ENCODE data around the gene ELK1.
"Not testable (repeated sequence)": the region's sequence is repeated elsewhere in the genome, so short reads cannot be mapped to it uniquely, and the experiment has no call there.

ELK1 gene

GRCh38 chrX:47650164-47651042, at the start of gene ELK1:
TSS of gene ELK1 (minus strand) at chrX:47650563. CDS start at chrX:47641441, 9,122 bp downstream.
- peak; percentile 99 for DNase-seq

DNA sequence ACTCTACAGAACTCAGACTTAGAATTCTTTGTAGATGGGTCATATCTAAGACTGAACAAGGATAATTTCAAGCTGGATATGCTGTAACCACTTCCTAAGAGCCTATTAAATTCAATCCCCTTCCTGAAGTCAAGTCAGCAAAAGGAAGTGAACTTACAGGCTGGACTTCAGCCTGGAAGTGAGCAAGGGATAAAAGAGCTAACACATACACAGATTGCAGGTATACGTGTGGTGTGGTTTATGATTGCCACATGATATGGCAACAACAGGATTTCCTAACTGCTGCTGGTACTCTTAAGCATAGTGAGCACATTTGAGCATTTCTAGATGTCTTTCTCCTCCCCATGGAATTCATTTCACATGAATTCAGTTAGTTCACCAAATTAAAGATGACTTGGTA, 46.8 kb upstream of the ELK1 start:
- no peak for DNase-seq

GRCh38 chrX:47690175-47690574, 39.8 kb upstream of the ELK1 start:
- peak; percentile 4 for DNase-seq

DNA sequence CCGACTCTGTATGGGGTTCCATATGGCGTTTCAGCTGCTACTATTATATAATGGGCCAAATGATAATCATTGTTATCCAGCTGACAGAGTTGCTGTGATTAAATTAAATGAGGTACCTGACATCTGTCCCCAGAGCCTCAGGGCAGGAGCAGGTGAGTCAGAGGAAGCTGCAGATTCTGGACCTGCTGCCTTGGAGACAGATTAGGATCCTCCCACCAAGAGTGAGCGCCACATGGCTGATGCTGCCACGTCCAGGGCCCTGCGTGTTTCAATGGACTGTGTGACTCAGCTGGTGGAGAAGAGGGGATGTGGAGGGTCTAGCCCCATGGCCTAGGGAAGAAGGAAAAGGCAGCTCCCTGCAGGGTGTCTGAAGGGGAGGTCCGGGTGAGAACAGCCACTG, 36.9 kb upstream of the ELK1 start:
- peak; percentile 1 for DNase-seq

DNA sequence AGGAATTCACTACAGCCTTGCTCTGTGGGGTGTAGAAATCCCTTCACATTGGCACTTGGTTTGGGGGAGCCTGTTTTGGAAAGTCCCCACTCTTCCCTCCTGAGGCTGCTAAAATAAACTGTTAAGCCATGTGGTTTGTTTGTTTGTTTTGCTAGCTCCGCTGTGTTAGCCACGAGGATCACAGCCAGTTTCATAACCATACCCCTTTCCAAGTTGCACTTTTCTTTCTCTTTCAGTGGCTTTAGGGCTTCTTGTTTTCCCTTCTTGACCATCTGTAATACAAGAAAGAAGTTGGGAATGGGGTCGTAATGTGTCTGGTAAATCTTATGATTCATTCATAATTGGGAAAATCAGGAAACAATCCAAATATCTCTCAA, 33.5 kb upstream of the ELK1 start:
- no peak for DNase-seq

DNA sequence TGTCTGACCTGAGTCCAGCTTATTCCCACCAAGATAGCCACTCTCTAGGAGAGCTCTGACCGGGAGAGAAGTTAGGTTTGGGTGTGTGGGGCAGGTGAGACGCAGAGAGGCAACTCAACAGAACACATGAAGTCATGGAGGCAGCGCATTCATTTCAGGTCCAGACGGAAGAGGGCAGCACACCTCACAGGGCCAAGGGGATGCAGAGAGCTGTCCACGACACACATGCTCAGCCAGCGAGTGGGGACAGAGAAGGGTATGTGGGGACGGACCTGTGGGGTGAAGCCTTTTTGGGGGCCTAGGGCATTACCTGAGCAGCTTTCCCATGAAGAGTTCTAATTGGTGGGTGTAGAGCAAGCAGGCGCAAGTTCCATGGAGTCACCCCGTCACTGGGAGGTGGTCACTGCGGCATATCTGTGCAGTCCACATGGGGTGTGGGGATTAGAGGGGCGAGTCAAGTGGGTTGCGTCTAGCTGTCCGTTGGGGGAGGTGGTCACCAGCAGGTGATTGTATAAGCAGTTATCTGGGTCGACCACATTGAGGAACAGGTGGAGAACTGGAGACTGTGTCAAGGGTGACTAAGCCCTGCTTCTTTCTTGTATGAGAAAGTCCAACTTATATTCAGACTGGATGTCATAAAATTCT, 32.9 kb upstream of the ELK1 start:
- DNase-seq, result no peak

- DNase-seq, result not testable (repeated sequence)
Measured at GRCh38 chrX:47675959-47676859, 25.8 kb upstream of the ELK1 start.

DNA sequence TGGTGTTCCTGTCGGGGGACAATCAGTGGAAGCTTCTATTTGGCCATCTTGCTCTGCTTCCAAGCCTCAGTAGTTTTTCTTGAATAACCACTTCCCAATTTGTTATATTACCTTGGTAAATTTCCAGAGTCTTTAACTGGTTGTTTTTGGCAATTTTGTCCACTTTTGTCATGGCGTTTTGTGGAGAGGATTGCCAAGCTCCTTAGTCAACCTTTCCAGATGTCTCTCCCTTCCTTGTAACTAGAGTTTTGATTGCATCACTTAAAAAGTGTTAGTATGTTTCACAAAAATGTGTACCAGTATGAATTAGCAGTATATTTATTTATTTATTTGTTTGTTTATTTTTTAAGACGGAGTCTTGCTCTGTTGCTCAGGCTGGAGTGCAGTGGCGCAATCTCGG, 24.4 kb upstream of the ELK1 start:
- DNase-seq, result no peak

- DNase-seq, result not testable (repeated sequence)
Measured at GRCh38 chrX:47665797-47666196, 15.4 kb upstream of the ELK1 start.

DNA sequence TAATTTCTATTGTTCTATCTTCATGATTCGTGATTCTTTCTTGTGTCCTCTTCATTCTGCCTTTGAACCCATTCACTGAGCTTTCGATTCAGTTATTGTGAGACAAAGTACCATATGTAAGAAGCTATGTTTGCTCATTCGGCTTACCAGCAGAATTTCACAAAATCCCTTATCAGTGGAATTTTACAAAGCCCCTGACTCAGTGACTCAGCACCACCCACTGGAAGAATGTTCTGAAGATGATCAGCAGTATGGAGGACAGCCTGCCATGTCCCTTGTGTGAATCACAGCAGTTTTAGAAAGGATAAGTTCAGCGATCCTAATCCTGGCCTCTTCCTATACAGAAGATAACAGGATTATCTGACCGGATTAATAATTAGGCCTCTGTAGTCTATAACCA, 14.4 kb upstream of the ELK1 start:
- DNase-seq, result no peak

- DNase-seq, result peak; percentile 15
Measured at GRCh38 chrX:47662144-47662657, 11.8 kb upstream of the ELK1 start.

GRCh38 chrX:47661539-47661938, 11.2 kb upstream of the ELK1 start:
- no peak for DNase-seq

DNA sequence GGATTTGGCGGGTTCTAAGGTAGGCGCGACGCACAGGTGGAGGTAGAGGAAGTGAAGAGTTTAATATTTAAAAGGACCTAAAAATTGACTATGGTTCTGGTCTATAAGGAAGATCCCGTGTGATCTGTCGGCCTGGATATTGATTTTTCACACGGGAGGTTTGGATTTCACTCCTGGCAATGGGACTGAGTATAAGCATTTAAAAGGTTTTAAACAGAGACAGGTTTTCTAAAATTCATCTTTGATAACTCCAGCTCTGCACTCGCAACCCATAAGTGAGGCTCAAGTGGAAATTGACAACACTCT, 9.0 kb upstream of the ELK1 start:
- DNase-seq, result no peak

DNA sequence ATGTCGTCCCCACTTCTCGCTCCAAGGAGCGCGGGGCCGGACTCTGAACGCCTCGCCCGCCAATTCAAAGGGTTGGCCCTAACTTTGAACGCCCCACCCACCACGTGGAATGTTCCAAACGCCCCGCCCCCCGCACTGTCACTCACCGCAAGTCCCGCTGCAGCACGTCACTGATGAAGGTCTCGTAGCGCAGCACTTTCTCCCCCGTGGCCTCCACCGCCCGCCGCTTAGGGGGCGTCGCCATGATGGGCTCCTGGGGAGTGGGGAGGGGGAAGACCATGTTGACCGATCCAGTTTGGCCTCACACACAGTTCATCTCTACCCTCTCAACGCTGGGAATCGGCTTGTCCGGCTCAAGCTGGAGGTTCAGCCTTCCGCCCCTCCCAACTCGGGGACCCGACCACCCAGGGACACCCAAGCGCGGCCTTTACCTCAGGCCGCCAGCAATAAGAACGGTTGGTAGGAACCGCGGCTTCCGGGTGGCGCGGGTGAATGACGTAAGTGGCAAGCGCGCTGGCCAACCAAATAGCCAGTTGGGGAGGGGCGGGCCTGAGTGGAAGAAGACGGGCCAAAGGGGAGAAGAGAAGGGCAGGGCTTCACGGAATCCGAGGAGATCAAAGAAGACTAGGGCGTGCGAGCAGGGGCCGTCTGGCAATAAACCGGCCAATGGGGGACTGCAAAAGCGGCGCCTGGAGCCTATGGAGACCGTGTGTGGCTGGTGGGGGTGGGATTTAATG, 8.5 kb upstream of the ELK1 start, which contains the start of gene UXT:
Gene UXT (minus strand): TSS at position 497 of the 737 bp plus-strand sequence. CDS start 253 bp downstream, at position 244.
- peak; percentile 98 for DNase-seq

DNA sequence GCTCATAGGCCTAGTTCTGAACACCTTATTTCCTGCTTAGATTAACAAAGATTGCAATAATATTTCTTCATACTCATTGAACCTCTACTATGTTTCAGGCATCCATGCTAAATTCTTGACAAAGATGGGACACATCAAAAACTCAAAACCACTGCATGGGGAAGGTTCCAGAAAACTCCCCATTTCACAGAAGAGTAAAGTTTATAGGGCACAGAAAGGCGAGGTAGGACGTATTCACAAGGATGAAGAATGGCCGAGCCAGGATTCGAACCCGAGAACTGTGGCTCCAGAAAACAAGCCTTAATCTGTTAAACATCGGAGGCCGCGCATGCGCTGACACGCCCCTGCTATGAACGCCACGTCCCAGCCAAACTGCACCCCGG, 7.9 kb upstream of the ELK1 start:
- DNase-seq, result no peak

- no peak for DNase-seq
Measured at GRCh38 chrX:47651043-47651905, 911 bp upstream of the ELK1 start.

GRCh38 chrX:47649781-47650163, 591 bp downstream of the ELK1 start:
- peak; percentile 37 for DNase-seq

- DNase-seq, result peak; percentile 9
Measured at GRCh38 chrX:47649271-47649670, 1.1 kb downstream of the ELK1 start.

- DNase-seq, result no peak
Measured at GRCh38 chrX:47648376-47648775, 2.0 kb downstream of the ELK1 start.

GRCh38 chrX:47646636-47647035, 3.7 kb downstream of the ELK1 start:
- no peak for DNase-seq

- no peak for DNase-seq
Measured at GRCh38 chrX:47645530-47645929, 4.8 kb downstream of the ELK1 start.

Measured in DMS53 (cell line).